HG03575 (cell line): Measurements from ENCODE around the gene HS6ST3.

Source experiments
- ATAC-seq: cut with Tn5 transposase; IDR thresholded peaks from one replicate; pipeline ENCODE4 v1.9.1; 2021; ENCODE audit not compliant: unreplicated experiment, insufficient number of reproducible peaks, low FRiP score; ENCODE audit errors: extremely low read depth

HS6ST3 gene

GRCh38 chr13:96785986-96786385 lies 696.1 kb downstream of the HS6ST3 start:
- ATAC-seq = no peak

GRCh38 chr13:96792188-96792587 lies 702.3 kb downstream of the HS6ST3 start:
- ATAC-seq = no peak

- ATAC-seq = no peak
Observed at GRCh38 chr13:96792736-96793403, 703.0 kb downstream of the HS6ST3 start.

- no peak for ATAC-seq
Observed at GRCh38 chr13:96793404-96793755, 703.5 kb downstream of the HS6ST3 start.

- ATAC-seq = no peak
Observed at GRCh38 chr13:96794669-96795068, 704.8 kb downstream of the HS6ST3 start.

GRCh38 chr13:96795670-96796069 lies 705.8 kb downstream of the HS6ST3 start:
- no peak for ATAC-seq

GRCh38 chr13:96796091-96796633 lies 706.3 kb downstream of the HS6ST3 start:
- no peak for ATAC-seq

GRCh38 chr13:96797136-96797535 lies 707.2 kb downstream of the HS6ST3 start:
- no peak for ATAC-seq

GRCh38 chr13:96803456-96804100 lies 713.7 kb downstream of the HS6ST3 start:
- no peak for ATAC-seq

- no peak for ATAC-seq
Observed at GRCh38 chr13:96804174-96804573, 714.3 kb downstream of the HS6ST3 start.

GRCh38 chr13:96806746-96807145 lies 716.8 kb downstream of the HS6ST3 start:
- ATAC-seq = no peak

- no peak for ATAC-seq
Observed at GRCh38 chr13:96809366-96810096, 719.6 kb downstream of the HS6ST3 start.

- ATAC-seq = no peak
Observed at GRCh38 chr13:96810104-96810503, 720.2 kb downstream of the HS6ST3 start.

- no peak for ATAC-seq
Observed at GRCh38 chr13:96811049-96811448, 721.1 kb downstream of the HS6ST3 start.

GRCh38 chr13:96816261-96816660 lies 726.4 kb downstream of the HS6ST3 start:
- ATAC-seq = no peak

GRCh38 chr13:96816874-96817273 lies 727.0 kb downstream of the HS6ST3 start:
- no peak for ATAC-seq

- no peak for ATAC-seq
Observed at GRCh38 chr13:96817336-96817941, 727.5 kb downstream of the HS6ST3 start.

GRCh38 chr13:96819375-96819774 lies 729.5 kb downstream of the HS6ST3 start:
- ATAC-seq = no peak

- no peak for ATAC-seq
Observed at GRCh38 chr13:96821381-96821780, 731.5 kb downstream of the HS6ST3 start.

GRCh38 chr13:96821971-96822370 lies 732.1 kb downstream of the HS6ST3 start:
- no peak for ATAC-seq
